ENCODE results near the gene CHADL. TPM values are rescaled to one million over a fixed set of nuclear protein-coding genes. Genes with fewer than 3 reads are reported as not detected.
A peak's percentile ranks its signal among the peaks of the same experiment; 100 is the strongest.

The CHADL gene
- polyA plus RNA-seq, 1 of the 3 experiments (the other 2 are of a cell fraction), result 0.03 TPM

- TF ChIP-seq REST (IDR thresholded peaks at IDR 0.05; ENCODE audit: low read depth, low read length) (no peak), ELF1 (IDR thresholded peaks at IDR 0.05) (peak; percentile 77), MAX (IDR thresholded peaks at IDR 0.05; ENCODE audit: low read depth) (peak; percentile 77), IRF3 (IDR thresholded peaks at IDR 0.05; ENCODE audit: low read depth, low read length) (no peak), FOSL2 (IDR thresholded peaks at IDR 0.05; ENCODE audit: borderline replicate concordance, low read depth) (no peak), GABPA (IDR thresholded peaks at IDR 0.05; ENCODE audit: low read depth) (peak; percentile 72), SMC3 (IDR thresholded peaks at IDR 0.05; ENCODE audit: low read depth, low read length) (no peak), YY1 (IDR thresholded peaks at IDR 0.05; ENCODE audit: low read depth) (peak; percentile 64; the same call in 1 of the 2 replicates), RAD21 (IDR thresholded peaks at IDR 0.05; ENCODE audit: low read length) (no peak), MEF2A (IDR thresholded peaks at IDR 0.05; ENCODE audit: borderline replicate concordance, low read depth) (no peak), JUND (IDR thresholded peaks at IDR 0.05) (no peak), NFIC (IDR thresholded peaks at IDR 0.05; ENCODE audit: borderline replicate concordance) (no peak), MXI1 (IDR thresholded peaks at IDR 0.05; ENCODE audit: low read depth, low read length) (peak; percentile 84), RFX5 (IDR thresholded peaks at IDR 0.05; ENCODE audit: low read length) (no peak), CTCF (IDR thresholded peaks at IDR 0.05) (no peak), GATA2 (CRISPR knock-in tag; IDR thresholded peaks at IDR 0.05) (no peak)
Measured at GRCh38 chr22:41285820-41286638, 45.3 kb upstream of the CHADL start, which contains the start of gene RANGAP1 (continued).

All from SK-N-SH (cell line).